CD1c-positive myeloid dendritic cell (primary cell): Measurements from ENCODE around the gene MEA1.
A peak's percentile ranks its signal among the peaks of the same experiment; 100 is the strongest.
"Not testable (repeated sequence)": the region's sequence is repeated elsewhere in the genome, so short reads cannot be mapped to it uniquely, and the experiment has no call there.

ENCODE experiments used
- DNase-seq: peaks from one replicate; pipeline ENCODE4 v3.0.0-alpha.2; 2016; ENCODE audit errors: extremely low spot score

MEA1 gene

GRCh38 chr6:43009124-43009523, 4.6 kb downstream of the MEA1 start:
- peak; percentile 32 for DNase-seq

- DNase-seq, result no peak
Observed at GRCh38 chr6:43007126-43007525, 6.6 kb downstream of the MEA1 start.

GRCh38 chr6:43006251-43006650, 7.5 kb downstream of the MEA1 start:
- no peak for DNase-seq

GRCh38 chr6:43005844-43006243, 7.9 kb downstream of the MEA1 start:
- DNase-seq, result no peak

GRCh38 chr6:43001843-43002242, 11.9 kb downstream of the MEA1 start:
- DNase-seq, result no peak

GRCh38 chr6:42998205-42998604, 15.5 kb downstream of the MEA1 start:
- not testable (repeated sequence) for DNase-seq

- DNase-seq, result no peak
Observed at GRCh38 chr6:42996513-42996912, 17.2 kb downstream of the MEA1 start.

GRCh38 chr6:42993445-42993844, 20.3 kb downstream of the MEA1 start:
- DNase-seq, result no peak

GRCh38 chr6:42989923-42990322, 23.8 kb downstream of the MEA1 start:
- DNase-seq, result no peak

- no peak for DNase-seq
Observed at GRCh38 chr6:42988486-42989020, 25.2 kb downstream of the MEA1 start.

- DNase-seq, result no peak
Observed at GRCh38 chr6:42987533-42988451, 26.0 kb downstream of the MEA1 start.

GRCh38 chr6:42984924-42985475, 28.7 kb downstream of the MEA1 start:
- DNase-seq, result no peak

- DNase-seq, result peak; percentile 99
Observed at GRCh38 chr6:42984001-42984923, 29.5 kb downstream of the MEA1 start, which contains the start of gene PPP2R5D. PPP2R5D (plus strand) TSS chr6:42984570; CDS start chr6:42984678, 108 bp downstream.

GRCh38 chr6:42981836-42982235, 31.9 kb downstream of the MEA1 start:
- no peak for DNase-seq

GRCh38 chr6:42979523-42980177, 34.1 kb downstream of the MEA1 start:
- no peak for DNase-seq

- peak; percentile 93 for DNase-seq
Observed at GRCh38 chr6:42978839-42979522, 34.8 kb downstream of the MEA1 start, which contains the start of gene PEX6. PEX6 (minus strand) TSS chr6:42979181; CDS start chr6:42979150, 31 bp downstream.

- DNase-seq, result peak; percentile 21
Observed at GRCh38 chr6:42978487-42978838, 35.3 kb downstream of the MEA1 start.

- DNase-seq, result no peak
Observed at GRCh38 chr6:42974919-42975505, 38.7 kb downstream of the MEA1 start.

- peak; percentile 20 for DNase-seq
Observed at GRCh38 chr6:42973926-42974325, 39.8 kb downstream of the MEA1 start.

- no peak for DNase-seq
Observed at GRCh38 chr6:42971746-42972327, 41.9 kb downstream of the MEA1 start.
